HG02798 (cell line): ENCODE results near the gene KAT7.
"Not testable (repeated sequence)": the region's sequence is repeated elsewhere in the genome, so short reads cannot be mapped to it uniquely, and the experiment has no call there.

ENCODE experiments used
- ATAC-seq: cut with Tn5 transposase; IDR thresholded peaks from one replicate; pipeline ENCODE4 v1.9.1; 2021; ENCODE audit warnings: mild to moderate bottlenecking; ENCODE audit not compliant: unreplicated experiment, poor library complexity

The KAT7 gene

DNA sequence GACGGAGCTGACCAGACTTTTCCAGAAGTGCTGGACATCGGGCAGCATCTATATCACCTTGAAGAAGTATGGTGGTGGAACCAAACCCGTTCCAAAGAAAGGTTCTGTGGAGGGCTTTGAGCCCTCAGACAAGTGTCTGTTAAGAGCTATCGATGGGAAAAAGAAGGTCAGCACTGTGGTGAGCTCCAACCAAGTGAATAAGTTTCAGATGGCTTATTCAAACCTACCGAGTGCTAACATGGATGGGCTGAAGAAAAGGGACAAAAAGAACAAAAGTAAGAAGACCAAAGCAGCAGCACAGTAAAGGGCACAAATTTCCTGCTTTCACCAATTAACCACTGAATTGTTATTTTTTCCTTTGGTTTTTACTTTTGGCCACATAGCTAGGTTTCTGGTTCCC is 6.9 kb downstream of the KAT7 start:
- ATAC-seq: no peak

DNA sequence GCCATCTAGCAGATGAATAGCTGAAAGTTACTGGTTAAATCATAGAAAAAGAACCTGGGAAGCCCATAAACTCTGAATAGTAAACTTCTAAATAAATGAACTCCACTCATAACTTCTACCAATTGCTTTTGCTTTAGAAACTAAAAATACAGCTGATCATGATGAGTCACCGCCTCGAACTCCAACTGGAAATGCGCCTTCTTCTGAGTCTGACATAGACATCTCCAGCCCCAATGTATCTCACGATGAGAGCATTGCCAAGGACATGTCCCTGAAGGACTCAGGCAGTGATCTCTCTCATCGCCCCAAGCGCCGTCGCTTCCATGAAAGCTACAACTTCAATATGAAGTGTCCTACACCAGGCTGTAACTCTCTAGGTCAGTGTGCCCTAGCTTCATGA is 9.7 kb downstream of the KAT7 start:
- ATAC-seq: no peak

DNA sequence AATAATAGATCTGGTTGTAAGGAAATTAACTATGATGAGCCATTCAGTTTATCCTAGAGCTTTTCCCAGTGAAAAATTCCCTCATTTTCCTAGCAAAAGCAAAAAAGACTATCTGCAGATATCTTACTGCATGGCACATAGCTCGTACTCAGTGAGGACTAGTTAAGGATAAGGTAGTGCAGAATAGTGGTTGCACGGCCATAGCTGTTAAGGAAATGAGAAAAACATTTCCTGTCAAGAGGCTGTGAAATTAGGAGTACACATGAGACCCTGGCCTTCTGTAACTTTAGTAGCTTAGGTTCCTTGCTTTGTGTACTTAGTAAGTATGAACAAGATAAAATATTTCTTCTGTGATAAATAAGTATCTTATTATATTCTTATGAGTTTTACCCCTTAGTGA is 10.3 kb downstream of the KAT7 start:
- no peak for ATAC-seq

DNA sequence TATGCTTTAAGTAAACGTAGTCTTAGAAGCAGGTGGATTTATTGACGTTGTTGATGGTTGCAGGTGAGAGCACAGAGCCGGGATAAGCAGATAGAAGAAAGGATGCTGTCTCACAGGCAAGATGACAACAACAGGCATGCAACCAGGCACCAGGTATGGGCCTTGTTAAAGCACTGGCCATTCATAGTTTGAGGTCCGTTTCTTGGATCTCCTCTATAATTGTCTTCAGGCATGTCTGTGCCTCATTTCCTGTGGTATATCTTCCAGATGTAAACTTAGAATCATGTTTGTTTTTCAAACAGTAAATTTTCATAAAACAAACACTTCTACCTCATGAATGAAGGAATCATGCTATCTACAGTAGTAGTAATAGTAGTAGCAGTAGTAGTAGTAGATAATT is 20.6 kb downstream of the KAT7 start:
- ATAC-seq: no peak

DNA sequence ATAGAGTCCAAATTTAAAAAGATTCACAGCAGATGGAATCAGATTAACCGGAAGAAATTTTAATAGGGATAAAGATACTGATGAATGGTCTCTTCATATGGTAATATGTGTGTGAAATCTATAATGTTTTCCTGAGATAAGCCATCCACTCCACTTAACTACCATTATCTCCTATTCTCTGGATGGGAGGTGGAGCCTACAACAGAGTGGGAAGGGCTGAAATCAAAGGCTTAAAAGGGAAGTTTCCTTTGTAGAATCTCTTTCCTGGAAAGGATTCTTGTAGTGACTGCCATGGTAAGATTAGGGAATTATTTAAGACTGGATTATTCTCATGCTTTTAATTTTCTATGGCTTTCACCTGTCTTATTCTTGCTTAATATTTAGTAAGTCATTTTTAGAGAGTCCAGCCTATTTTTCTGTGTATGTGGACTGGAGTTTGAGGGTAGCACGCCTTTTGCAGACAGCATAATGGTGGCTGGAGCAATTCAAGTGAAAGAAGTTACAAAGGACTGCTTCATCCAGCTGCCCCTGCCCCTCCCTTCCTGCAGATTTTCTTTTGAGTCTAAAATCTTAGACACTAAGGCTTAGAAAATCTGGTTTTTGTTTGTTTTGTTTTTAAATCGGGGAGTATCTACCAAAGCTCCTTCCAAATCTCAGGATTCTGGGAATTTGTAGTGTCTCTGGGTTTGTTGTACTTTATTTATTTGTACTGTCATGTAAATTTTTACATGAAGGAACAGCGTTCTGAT is 26.5 kb downstream of the KAT7 start:
- ATAC-seq: no peak

DNA sequence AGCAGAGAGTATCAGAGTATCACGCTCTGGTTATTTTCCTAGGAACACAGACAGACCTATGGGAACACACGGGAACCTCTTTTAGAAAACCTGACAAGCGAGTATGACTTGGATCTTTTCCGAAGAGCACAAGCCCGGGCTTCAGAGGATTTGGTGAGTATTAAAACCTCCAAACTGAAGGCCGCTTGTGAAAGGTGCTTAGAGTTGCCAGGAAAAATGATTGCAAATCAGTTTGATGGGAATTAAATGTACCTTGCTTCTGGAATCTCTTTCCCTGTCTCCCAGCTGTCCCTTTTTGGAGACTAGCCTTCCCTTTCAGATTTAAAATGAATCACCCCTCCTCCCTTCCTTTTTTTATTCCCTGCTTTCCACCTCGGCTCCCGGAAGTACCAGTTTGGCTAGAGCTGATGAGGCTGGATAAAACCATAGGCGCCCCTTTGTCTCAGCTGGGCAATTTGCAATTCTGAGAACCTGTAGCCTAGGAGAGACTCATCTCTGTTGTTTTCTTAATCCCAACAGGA is 27.3 kb downstream of the KAT7 start:
- no peak for ATAC-seq

DNA sequence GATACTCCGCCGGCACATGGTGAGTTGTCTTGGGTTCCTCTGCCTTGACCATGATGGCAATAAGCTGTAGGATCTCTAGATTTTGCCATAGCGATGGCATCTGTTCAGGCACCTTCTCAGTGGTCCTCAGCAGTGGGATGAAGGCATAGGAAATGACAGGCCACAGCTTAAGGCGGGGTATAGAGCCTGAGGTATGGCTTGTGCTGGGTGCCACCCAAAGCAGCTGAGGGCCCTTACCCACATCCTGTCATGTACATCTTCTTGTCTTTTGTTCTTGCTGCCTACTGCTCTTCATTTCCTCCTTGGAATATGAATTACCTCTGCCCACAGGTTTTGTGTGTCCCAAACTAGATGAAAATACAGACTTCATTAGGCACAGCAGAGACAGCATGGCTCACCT is 29.5 kb downstream of the KAT7 start:
- ATAC-seq: no peak

DNA sequence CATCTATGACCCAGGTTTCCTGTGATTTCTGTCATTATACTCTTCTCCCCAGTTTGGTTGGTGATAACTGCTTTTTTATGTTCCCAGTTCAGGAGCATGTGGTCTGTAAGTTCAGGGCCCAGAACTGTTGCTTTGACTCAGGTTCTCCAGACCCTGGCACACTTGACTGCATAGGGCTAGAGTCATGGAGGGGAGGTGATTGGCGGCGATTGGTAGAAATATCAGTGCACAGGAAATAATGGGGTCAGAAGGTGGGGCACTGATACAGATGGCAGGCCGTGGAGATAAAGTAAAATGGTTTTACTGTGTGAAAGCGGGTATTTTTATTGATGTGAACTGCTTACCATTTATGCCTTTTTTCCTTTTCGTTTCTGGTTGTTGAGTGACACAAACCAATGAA is 30.7 kb downstream of the KAT7 start:
- no peak for ATAC-seq

DNA sequence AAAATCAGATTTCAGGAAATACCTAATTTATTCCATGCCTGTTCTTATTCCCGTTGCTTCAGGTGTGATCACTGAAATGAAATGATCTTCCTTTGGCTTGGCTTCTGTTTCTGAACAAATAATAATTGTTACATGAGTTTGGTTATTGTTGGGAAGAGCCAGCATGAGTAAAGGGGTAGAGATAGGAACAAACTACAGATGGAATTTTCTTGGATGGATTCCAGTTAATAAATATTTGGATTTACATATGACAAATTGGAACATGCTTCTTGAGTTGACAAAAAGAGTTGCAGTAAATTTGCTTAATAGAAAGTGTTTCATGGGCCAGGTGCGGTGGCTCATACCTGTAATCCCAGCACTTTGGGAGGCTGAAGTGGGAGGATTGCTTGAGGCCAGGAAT is 31.2 kb downstream of the KAT7 start:
- no peak for ATAC-seq

DNA sequence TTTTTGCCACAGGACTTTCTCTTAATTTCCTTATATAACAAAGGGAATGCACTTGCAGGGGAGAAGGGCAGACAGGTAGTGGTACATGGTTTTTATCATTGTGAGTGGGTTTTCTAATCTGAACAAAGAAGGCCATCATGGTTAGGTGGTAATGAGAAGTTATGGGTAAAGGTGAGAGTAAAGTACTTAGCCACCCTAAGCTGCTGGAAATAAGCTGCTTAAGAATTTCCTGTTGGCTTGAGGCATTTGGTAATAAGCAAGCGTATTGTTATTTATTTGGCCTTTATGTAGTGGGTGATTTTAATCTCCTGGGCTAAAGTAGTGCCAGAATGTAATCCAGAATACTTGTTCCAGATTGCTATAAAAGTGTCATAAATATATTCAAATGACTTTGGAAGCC is 32.3 kb downstream of the KAT7 start:
- ATAC-seq: no peak

DNA sequence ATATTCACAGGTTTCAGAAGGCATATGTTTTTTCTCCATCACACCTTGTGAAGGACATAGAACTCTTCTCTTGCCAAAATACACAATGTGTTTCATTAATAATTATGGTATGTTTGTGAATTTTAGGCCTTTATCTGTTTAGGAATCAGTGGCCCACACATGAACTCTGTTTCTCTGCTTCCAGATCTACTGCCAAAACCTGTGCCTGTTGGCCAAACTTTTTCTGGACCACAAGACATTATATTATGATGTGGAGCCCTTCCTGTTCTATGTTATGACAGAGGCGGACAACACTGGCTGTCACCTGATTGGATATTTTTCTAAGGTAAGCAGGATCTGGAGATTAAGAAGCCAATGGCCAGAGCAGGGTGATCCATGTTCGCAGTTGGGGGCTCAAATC is 33.0 kb downstream of the KAT7 start:
- ATAC-seq: no peak

DNA sequence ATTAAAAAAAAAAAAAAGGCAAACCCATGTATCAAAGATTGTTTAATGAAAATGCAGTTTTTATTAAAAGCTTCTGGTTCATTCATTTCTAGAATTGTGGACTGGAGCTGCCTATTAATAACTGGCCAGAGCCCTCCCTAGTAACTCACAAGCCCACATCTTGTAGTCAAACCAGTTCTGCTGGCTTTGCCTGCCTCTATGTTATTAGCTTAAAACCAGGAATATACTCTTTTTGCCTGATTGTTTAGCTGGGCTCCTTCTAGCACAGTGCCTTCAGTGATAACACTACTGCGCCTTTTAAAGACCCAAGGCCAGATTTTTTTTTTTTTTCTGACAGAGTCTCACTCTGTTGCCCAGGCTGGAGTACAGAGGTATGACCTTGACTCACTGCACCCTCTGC is 33.4 kb downstream of the KAT7 start:
- no peak for ATAC-seq

DNA sequence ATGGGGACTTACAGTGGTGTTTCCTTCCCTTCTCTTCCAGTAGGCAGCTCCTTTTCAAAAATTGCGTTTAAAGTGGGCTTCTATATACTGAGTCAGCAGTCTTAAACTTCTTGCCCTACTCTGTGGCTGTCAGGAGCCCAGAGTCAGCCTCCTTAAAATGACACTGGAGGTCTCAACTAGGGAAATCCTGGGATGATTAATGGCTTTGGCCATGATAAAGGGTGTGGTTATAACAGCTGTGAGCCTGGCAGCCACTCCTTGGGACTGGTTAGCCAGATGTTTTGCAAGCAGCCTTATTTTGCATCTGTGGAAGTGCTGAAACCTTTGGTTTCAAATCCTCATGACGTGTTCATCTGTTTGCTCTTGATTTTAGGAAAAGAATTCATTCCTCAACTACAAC is 34.3 kb downstream of the KAT7 start:
- ATAC-seq: no peak

DNA sequence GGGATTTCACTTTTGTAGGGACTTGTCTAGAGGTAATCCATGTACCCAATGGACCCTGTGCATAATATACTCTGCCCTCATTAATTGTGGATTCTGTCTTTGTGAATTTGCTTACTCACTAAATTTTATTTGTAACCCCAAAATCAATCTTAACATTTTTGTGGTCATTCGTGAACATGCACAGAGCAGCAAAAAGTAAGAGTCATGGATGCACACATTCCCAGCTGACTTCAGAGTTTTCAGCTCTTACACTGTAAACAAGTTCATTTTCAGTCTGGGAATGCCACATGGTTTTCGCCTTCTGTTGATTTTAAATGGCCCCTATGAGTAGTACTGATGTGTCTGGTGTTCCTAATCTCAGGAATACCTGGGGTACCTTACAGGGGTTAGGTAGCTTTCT is 35.1 kb downstream of the KAT7 start:
- no peak for ATAC-seq

DNA sequence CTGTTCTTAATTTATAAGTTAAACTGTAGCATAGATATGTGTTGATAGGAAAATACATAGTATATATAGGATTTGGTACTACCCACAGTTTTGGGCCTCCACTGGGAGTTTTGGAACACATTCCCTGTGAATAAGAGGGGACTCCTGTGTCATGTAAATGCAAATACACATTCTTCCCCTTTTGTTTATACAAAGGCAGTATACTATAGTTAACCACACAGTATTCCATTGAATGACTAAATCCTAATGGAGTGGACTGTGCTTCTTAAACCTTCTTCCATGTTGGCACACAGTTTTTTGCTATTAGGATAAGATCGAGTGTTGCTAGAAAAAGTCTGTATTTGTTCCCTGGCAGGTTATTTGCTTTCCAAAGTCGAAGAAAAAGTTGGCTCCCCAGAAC is 37.2 kb downstream of the KAT7 start:
- no peak for ATAC-seq

DNA sequence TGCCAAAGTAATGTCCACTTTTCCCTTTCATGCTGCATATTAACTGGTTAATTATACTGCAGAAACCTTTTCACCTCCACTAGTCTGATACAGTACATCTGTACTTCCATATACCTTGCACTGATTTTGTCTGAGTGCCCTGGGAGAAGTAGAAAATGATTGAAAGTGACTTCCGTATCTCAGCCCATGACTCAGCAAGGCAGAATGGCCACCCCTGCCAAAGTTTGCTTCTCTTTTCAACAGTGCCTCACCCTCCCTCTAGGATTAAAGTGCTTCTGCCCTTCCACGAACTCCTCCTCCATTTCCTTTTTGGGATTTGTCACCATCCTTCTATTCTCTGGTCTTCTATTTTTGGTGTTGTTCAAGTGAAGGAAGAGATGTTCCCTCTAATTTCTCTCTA is 39.8 kb downstream of the KAT7 start:
- ATAC-seq: not testable (repeated sequence)

DNA sequence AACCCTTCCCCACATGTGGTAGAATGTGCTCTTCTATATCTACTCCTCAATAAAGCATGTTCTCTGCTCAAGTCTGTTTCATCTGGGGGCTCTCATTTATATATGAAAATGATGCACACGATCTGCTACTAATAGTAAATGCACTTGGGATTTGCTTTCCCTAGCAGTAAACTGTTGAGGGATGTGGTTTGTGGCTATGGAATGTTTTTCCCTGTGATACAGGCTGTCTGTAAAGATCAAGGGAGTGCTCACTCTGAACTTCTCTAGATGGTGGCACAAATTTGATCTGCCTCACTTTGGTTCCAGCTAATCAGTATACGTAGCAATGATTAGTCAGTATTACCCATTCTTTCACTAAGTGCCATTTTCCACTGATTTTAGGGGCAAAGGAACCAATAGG is 40.5 kb downstream of the KAT7 start:
- no peak for ATAC-seq

DNA sequence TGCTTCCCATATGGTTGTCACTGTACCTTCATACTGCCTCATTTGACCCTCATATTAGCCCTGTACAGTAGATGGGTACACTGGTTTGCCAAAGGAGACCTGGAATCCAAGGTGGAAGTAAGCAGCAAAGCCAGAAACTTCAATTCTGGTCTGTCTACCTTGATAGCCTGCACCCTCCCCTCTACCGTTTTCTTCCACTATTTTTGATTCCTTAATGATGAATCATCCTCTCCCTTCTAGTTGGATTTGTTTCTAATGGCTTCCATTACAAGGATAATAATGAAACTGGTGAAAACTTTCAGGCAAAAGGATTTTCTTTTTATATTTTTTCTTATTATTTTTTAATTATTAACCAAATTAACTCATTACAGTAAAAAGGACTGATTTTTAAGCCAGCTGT is 42.1 kb downstream of the KAT7 start:
- ATAC-seq: no peak

DNA sequence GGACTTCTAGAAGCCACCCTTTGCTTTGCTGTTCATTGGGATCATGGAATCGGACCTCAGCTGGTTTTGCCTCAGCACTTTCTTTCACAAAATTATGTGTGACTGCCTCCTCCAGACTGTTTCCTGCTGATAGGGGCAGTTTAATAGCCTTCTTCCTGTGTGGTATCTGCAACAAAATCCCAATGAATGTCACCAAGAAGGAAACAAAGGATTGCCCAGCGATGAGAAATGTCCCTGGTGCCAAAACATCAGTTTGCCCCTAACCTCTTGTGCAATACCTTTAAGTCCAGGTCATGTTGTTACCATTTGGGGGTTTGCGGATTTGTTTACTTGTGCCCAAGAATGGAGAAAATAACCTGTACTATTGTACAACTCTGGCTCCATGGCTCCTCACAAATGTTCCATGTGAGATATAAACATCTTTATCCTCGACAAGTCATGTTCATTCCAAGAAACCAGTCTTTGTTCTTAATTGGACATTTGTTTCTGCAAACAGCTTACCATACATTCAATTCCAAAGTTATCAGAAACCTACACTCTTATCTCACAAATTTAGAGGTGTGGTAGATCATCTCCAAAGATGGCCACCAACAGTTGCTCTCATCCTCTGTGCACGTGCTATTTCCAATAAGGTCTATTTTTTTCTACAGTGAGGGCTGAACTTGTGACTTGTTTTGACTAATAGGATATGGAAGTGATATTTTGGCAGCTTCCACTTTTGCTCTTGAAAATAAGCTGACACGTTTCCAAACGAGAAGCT is 44.5 kb downstream of the KAT7 start:
- ATAC-seq: no peak

DNA sequence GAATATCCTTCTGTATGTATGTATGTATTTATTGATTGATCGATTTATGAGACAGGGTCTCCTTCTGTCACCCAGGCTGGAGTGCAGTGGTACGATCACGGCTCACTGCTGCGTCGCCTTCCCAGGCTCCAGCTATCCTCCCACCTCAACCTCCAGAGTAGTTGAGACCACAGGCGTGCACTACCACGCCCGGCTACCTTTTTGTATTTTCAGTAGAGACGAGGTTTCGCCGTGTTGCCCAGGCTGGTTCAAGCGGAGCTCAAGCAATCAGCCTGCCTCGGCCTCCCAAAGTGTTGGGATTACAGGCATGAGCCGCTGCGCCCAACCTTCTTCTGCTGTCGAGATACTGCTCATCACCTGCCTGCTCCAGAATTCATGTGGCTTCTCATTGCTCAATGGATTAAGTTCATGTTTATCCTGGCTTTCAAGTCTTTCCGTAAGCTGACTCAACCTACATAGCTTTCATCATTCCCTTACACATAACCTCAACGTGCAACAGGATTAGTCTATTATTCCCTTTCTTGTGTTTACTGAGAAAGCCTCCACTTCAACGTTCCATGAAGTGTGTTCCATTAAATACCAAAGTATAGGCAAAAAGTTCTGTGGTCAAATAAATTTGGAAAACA is 45.8 kb downstream of the KAT7 start:
- ATAC-seq: no peak

DNA sequence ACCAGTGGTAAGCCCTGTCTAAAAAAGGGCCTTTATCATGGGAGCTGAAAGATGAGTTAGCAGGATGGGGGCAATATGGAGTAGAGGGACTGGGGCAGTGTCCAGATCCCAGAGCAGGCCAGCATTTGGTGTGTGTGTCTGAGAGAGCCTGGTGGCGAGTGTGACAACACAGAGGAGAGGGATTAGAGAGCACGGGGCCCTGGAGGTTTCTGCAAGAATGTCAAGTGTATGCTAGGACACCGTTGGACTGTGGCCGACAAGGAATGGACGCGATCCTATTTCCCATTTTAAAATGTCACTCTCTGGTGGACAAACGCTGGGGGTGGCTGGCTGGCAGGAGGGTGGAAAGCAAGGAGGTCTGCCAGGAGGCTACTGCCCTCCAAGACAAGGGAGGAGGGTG is 47.0 kb downstream of the KAT7 start:
- ATAC-seq: no peak
